ENCODE data around the gene PAH.

The PAH gene

GRCh38 chr12:102874819-102875218, 42.2 kb downstream of the PAH start:
- in situ Hi-C loops (cut with MboI; ENCODE audit: low sequenced_read_pairs, unreplicated experiment), result no loop called here
- DNase-seq (ENCODE audit: low spot score), result no peak
- TF ChIP-seq CTCF (IDR thresholded peaks at IDR 0.05; ENCODE audit: borderline replicate concordance, control extremely low read depth, extremely low read depth, insufficient read depth, missing control alignments), result no peak

- in situ Hi-C loops (cut with MboI; ENCODE audit: low sequenced_read_pairs, unreplicated experiment), result no loop called here
- no peak for DNase-seq (ENCODE audit: low spot score)
- TF ChIP-seq CTCF (IDR thresholded peaks at IDR 0.05; ENCODE audit: borderline replicate concordance, control extremely low read depth, extremely low read depth, insufficient read depth, missing control alignments), result no peak
Measured at GRCh38 chr12:102873077-102873476, 44.0 kb downstream of the PAH start.

- no peak for DNase-seq (ENCODE audit: low spot score)
- in situ Hi-C loops (cut with MboI; ENCODE audit: low sequenced_read_pairs, unreplicated experiment), result no loop called here
- no peak for TF ChIP-seq CTCF (IDR thresholded peaks at IDR 0.05; ENCODE audit: borderline replicate concordance, control extremely low read depth, extremely low read depth, insufficient read depth, missing control alignments)
Measured at GRCh38 chr12:102871014-102871413, 46.0 kb downstream of the PAH start.

GRCh38 chr12:102869571-102869970, 47.5 kb downstream of the PAH start:
- TF ChIP-seq CTCF (IDR thresholded peaks at IDR 0.05; ENCODE audit: borderline replicate concordance, control extremely low read depth, extremely low read depth, insufficient read depth, missing control alignments), result no peak
- in situ Hi-C loops (cut with MboI; ENCODE audit: low sequenced_read_pairs, unreplicated experiment), result no loop called here
- no peak for DNase-seq (ENCODE audit: low spot score)

- TF ChIP-seq CTCF (IDR thresholded peaks at IDR 0.05; ENCODE audit: borderline replicate concordance, control extremely low read depth, extremely low read depth, insufficient read depth, missing control alignments), result no peak
- DNase-seq (ENCODE audit: low spot score), result no peak
- in situ Hi-C loops (cut with MboI; ENCODE audit: low sequenced_read_pairs, unreplicated experiment), result no loop called here
Measured at GRCh38 chr12:102865821-102866615, 51.0 kb downstream of the PAH start.

- in situ Hi-C loops (cut with MboI; ENCODE audit: low sequenced_read_pairs, unreplicated experiment), result no loop called here
- no peak for TF ChIP-seq CTCF (IDR thresholded peaks at IDR 0.05; ENCODE audit: borderline replicate concordance, control extremely low read depth, extremely low read depth, insufficient read depth, missing control alignments)
- DNase-seq (ENCODE audit: low spot score), result no peak
Measured at GRCh38 chr12:102862486-102862885, 54.6 kb downstream of the PAH start.

All from GM13976 (cell line).